Neural cell (in vitro differentiated cells): ENCODE results near the gene COX17. TPM values are rescaled to one million over a fixed set of nuclear protein-coding genes. Genes with fewer than 3 reads are reported as not detected.

Source experiments
- H2AFZ ChIP-seq: fragments of 200-600, 300-800 bp; sonication (generic), shearing (Covaris generic); 2 replicates; pipeline ENCODE4 v1.6.0; 2014; ENCODE audit warnings: low read depth, mild to moderate bottlenecking, antibody characterized with exemption, low read length, moderate library complexity
- H3F3A ChIP-seq: fragments of 200-600 bp; shearing (Covaris generic); 2 replicates; pipeline ENCODE4 v1.6.1; 2016; ENCODE audit warnings: mild to moderate bottlenecking, moderate library complexity, mixed read lengths, antibody characterized with exemption, low read length; ENCODE audit not compliant: insufficient read depth, poor library complexity, severe bottlenecking
- H3K27ac ChIP-seq: fragments of 200-600, 300-800 bp; sonication (generic), shearing (Covaris generic); 2 replicates; pipeline ENCODE4 v1.5.1; 2014; ENCODE audit warnings: mild to moderate bottlenecking, low read length, moderate library complexity
- H3K27me3 ChIP-seq: fragments of 300-800, 200-600 bp; sonication (generic), shearing (Covaris generic); 2 replicates; pipeline ENCODE4 v1.6.0; 2014; ENCODE audit warnings: mild to moderate bottlenecking, low read depth, low read length, moderate library complexity; ENCODE audit not compliant: insufficient read depth
- H3K36me3 ChIP-seq: fragments of 300-800, 200-600 bp; sonication (generic), shearing (Covaris generic); 2 replicates; pipeline ENCODE4 v1.5.1; 2014; ENCODE audit warnings: mild to moderate bottlenecking, antibody characterized with exemption, low read length, moderate library complexity; ENCODE audit not compliant: insufficient read depth
- H3K4me2 ChIP-seq: fragments of 300-800, 200-600 bp; sonication (generic), shearing (Covaris generic); 2 replicates; pipeline ENCODE4 v1.6.0; 2014; ENCODE audit warnings: mild to moderate bottlenecking, low read length
- H3K4me3 ChIP-seq: fragments of 300-800, 200-600 bp; sonication (generic), shearing (Covaris generic); 2 replicates; pipeline ENCODE4 v1.5.1; 2014; ENCODE audit warnings: mild to moderate bottlenecking, low read length, moderate library complexity
- H3K79me2 ChIP-seq: fragments of 200-600 bp; shearing (Covaris generic); replicated peaks from 2 replicates; pipeline ENCODE4 v1.6.0; 2014; ENCODE audit warnings: mild to moderate bottlenecking, low read length, moderate library complexity; ENCODE audit not compliant: insufficient read depth
- H3K9ac ChIP-seq: fragments of 300-800, 200-600 bp; sonication (generic), shearing (Covaris generic); 2 replicates; pipeline ENCODE4 v1.6.1; 2016; ENCODE audit warnings: mild to moderate bottlenecking, low read length, mixed read lengths
- H3K9me2 ChIP-seq: fragments of 200-600 bp; shearing (Covaris generic); 2 replicates; pipeline ENCODE4 v1.6.1; 2016; ENCODE audit warnings: mild to moderate bottlenecking, low read length, mixed read lengths; ENCODE audit not compliant: insufficient read depth
- H3K9me3 ChIP-seq: fragments of 200-600, 300-800 bp; sonication (generic), shearing (Covaris generic); 2 replicates; pipeline ENCODE4 v1.6.1; 2016; ENCODE audit warnings: mild to moderate bottlenecking, mixed run types, low read length, moderate library complexity, mixed read lengths
- H4K20me1 ChIP-seq: fragments of 200-600 bp; shearing (Covaris generic); 2 replicates; pipeline ENCODE4 v1.6.1; 2016; ENCODE audit warnings: mild to moderate bottlenecking, mixed run types; ENCODE audit not compliant: insufficient read depth
- CTCF ChIP-seq: fragments of 450-650 bp; IDR thresholded peaks from 2 replicates; pipeline ENCODE4 v1.5.1; 2014; ENCODE audit warnings: antibody characterized with exemption, mild to moderate bottlenecking, moderate library complexity; ENCODE audit not compliant: poor library complexity, severe bottlenecking
- EP300 ChIP-seq: fragments of 450-650 bp; conservative IDR thresholded peaks from 2 replicates; pipeline ENCODE4 v1.6.1; 2014; ENCODE audit warnings: antibody characterized with exemption, mild to moderate bottlenecking, moderate library complexity; ENCODE audit not compliant: poor library complexity, severe bottlenecking
- EZH2 ChIP-seq: fragments of 200-600, 300-800 bp; shearing (Covaris generic), sonication (generic); IDR thresholded peaks from 2 replicates; pipeline ENCODE4 v1.6.1; 2014; ENCODE audit warnings: antibody characterized with exemption, low read length, borderline replicate concordance, mild to moderate bottlenecking; ENCODE audit not compliant: insufficient read depth, poor library complexity, severe bottlenecking
- MXI1 ChIP-seq: fragments of 450-650 bp; conservative IDR thresholded peaks from 2 replicates; pipeline ENCODE4 v1.6.1; 2014; ENCODE audit warnings: antibody characterized with exemption, mild to moderate bottlenecking; ENCODE audit not compliant: poor library complexity, severe bottlenecking
- POLR2AphosphoS5 ChIP-seq: IDR thresholded peaks from 2 replicates; pipeline ENCODE4 v1.6.1; 2012
- RAD21 ChIP-seq: fragments of 450-650 bp; conservative IDR thresholded peaks from 2 replicates; pipeline ENCODE4 v1.6.1; 2014; ENCODE audit warnings: antibody characterized with exemption, mild to moderate bottlenecking, moderate library complexity
- REST ChIP-seq: IDR thresholded peaks from 2 replicates; pipeline ENCODE4 v1.6.1; 2012; ENCODE audit warnings: borderline replicate concordance
- SMC3 ChIP-seq: fragments of 450-650 bp; conservative IDR thresholded peaks from 2 replicates; pipeline ENCODE4 v1.6.1; 2014; ENCODE audit warnings: antibody characterized with exemption, mild to moderate bottlenecking, moderate library complexity; ENCODE audit not compliant: poor library complexity
- TAF1 ChIP-seq: IDR thresholded peaks from 2 replicates; pipeline ENCODE4 v1.6.1; 2012; ENCODE audit warnings: low read depth
- polyA plus RNA-seq: library from polyadenylated mRNA; depleted of rRNA; stranded (reverse); fragments of >200 nt; gene quantifications from 2 replicates; pipeline ENCODE4 v1.2.3, GENCODE V29; 2014

The COX17 gene
- polyA plus RNA-seq, 1 donor from 2014 or later, result 49.4 TPM

DNA sequence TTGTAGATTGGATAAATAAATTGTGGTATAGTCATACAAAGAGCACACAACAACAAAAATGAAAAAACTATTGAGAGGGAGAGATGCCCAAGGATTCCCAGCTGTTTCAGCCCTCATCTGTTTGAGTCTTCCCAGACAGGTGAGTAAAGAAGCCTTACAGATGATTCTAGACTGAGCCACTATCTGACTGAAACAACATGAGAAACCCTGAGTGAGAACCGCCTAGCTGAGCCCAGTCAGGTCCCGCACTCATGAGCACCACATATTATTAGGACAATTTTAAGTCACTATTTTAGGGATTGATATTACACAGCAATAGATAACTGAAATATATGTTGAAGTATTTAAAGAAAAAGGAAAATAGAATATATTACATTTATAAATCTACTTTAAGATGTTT is 35.8 kb downstream of the COX17 start:
- no peaks in the 10 kb centered on the region for H4K20me1 ChIP-seq
- H3F3A ChIP-seq, result no peaks in the 10 kb centered on the region
- no peaks in the 10 kb centered on the region for H3K27me3 ChIP-seq
- no peak overlapping the region for H3K27ac ChIP-seq
- H3K79me2 ChIP-seq, result no peaks in the 10 kb centered on the region
- no peak overlapping the region for H3K4me2 ChIP-seq
- H2AFZ ChIP-seq, result no peak overlapping the region
- TF ChIP-seq TAF1 (no peak), REST (no peak), MXI1 (no peak), RAD21 (no peak), CTCF (no peak), EP300 (no peak), SMC3 (no peak), EZH2 (no peak), POLR2AphosphoS5 (no peak)
- H3K9me3 ChIP-seq, result no peaks in the 10 kb centered on the region
- H3K9me2 ChIP-seq, result no peaks in the 10 kb centered on the region
- H3K36me3 ChIP-seq, result peaks cover 5% of the 10 kb centered on the region
- H3K9ac ChIP-seq, result no peak overlapping the region
- no peak overlapping the region for H3K4me3 ChIP-seq

GRCh38 chr3:119639494-119640350 is 37.5 kb downstream of the COX17 start:
- H3K9ac ChIP-seq, result no peak overlapping the region
- no peaks in the 10 kb centered on the region for H3K79me2 ChIP-seq
- H3K9me2 ChIP-seq, result no peaks in the 10 kb centered on the region
- no peaks in the 10 kb centered on the region for H3K9me3 ChIP-seq
- H3K36me3 ChIP-seq, result peaks cover 5% of the 10 kb centered on the region
- no peaks in the 10 kb centered on the region for H4K20me1 ChIP-seq
- H3K27me3 ChIP-seq, result no peaks in the 10 kb centered on the region
- H2AFZ ChIP-seq, result no peak overlapping the region
- H3K4me2 ChIP-seq, result no peak overlapping the region
- no peak overlapping the region for H3K27ac ChIP-seq
- H3F3A ChIP-seq, result no peaks in the 10 kb centered on the region
- no peak for TF ChIP-seq MXI1
- TF ChIP-seq POLR2AphosphoS5, result no peak
- TF ChIP-seq SMC3, result no peak
- TF ChIP-seq REST, result no peak
- TF ChIP-seq TAF1, result no peak
- no peak for TF ChIP-seq RAD21
- H3K4me3 ChIP-seq, result no peak overlapping the region
